PC-9 (cell line): Measurements from ENCODE around the gene OR5B3. TPM values are rescaled to one million over a fixed set of nuclear protein-coding genes. Genes with fewer than 3 reads are reported as not detected.

ENCODE experiments used
- BruUV-seq: library from RNA; stranded (reverse); fragments of 400-500 nt; replicated peaks from 2 replicates; lab custom pipeline; 2021; lab: Mats Ljungman, UMichigan
- CTCF ChIA-PET: fragments of 300-600 bp; sonication (Branson Sonifier 250); formaldehyde crosslinking; loops from one replicate; lab custom pipeline; 2022; ENCODE audit warnings: antibody characterized with exemption; lab: Charles Lee
- POLR2A ChIA-PET: fragments of 300-600 bp; sonication (Branson Sonifier 250); formaldehyde crosslinking; loops from one replicate; lab custom pipeline; 2022; ENCODE audit warnings: antibody characterized with exemption; ENCODE audit not compliant: unreplicated experiment; lab: Charles Lee
- DNase-seq, 2 experiments: peaks; one replicate each; pipeline versions ENCODE4 v3.0.0 to v3.0.0-alpha.2; 2015 to 2022; ENCODE audit warnings: mixed read lengths in 1 of 2
- H2AFZ ChIP-seq: fragments of 200-600 bp; sonication (generic); 2 replicates; pipeline ENCODE4 v1.8.1; 2017; ENCODE audit warnings: antibody characterized with exemption
- H3F3A ChIP-seq: fragments of 200-600 bp; sonication (generic); 2 replicates; pipeline ENCODE4 v1.8.1; 2017; ENCODE audit warnings: antibody characterized with exemption, mild to moderate bottlenecking, low read depth; ENCODE audit not compliant: insufficient read depth
- H3K27ac ChIP-seq: fragments of 200-600 bp; sonication (generic); 2 replicates; pipeline ENCODE4 v1.6.1; 2016; ENCODE audit warnings: mixed run types
- H3K27me3 ChIP-seq: fragments of 200-600 bp; sonication (generic); 2 replicates; pipeline ENCODE4 v1.6.1; 2016; ENCODE audit warnings: low read depth, mixed run types; ENCODE audit not compliant: insufficient read depth
- H3K36me3 ChIP-seq: fragments of 200-600 bp; sonication (generic); 2 replicates; pipeline ENCODE4 v1.6.1; 2016; ENCODE audit warnings: low read depth, mixed run types
- H3K4me1 ChIP-seq: fragments of 200-600 bp; sonication (generic); replicated peaks from 2 replicates; pipeline ENCODE4 v1.6.1; 2016; ENCODE audit warnings: mixed run types; ENCODE audit not compliant: insufficient read depth
- H3K4me2 ChIP-seq: fragments of 200-600 bp; sonication (generic); 2 replicates; pipeline ENCODE4 v1.6.1; 2017; ENCODE audit warnings: mixed run types
- H3K4me3 ChIP-seq: fragments of 200-600 bp; sonication (generic); 2 replicates; pipeline ENCODE4 v1.6.1; 2016; ENCODE audit warnings: mixed run types
- H3K79me2 ChIP-seq: fragments of 200-600 bp; sonication (generic); 2 replicates; pipeline ENCODE4 v1.6.1; 2017; ENCODE audit warnings: low read depth, mixed run types
- H3K9me2 ChIP-seq: fragments of 200-600 bp; sonication (generic); 2 replicates; pipeline ENCODE4 v1.8.1; 2017; ENCODE audit warnings: mild to moderate bottlenecking; ENCODE audit not compliant: insufficient read depth
- H3K9me3 ChIP-seq: fragments of 200-600 bp; sonication (generic); 2 replicates; pipeline ENCODE4 v1.8.1; 2016; ENCODE audit warnings: low read depth; ENCODE audit not compliant: insufficient read depth
- H4K20me1 ChIP-seq: fragments of 200-600 bp; sonication (generic); 2 replicates; pipeline ENCODE4 v1.8.1; 2017; ENCODE audit not compliant: insufficient read depth
- CTCF ChIP-seq: fragments of 200-600 bp; sonication (generic); conservative IDR thresholded peaks from 2 replicates; pipeline ENCODE4 v1.6.1; 2017; ENCODE audit warnings: mixed run types, antibody characterized with exemption, mild to moderate bottlenecking, moderate library complexity
- EZH2 ChIP-seq: fragments of 200-600 bp; sonication (generic); IDR thresholded peaks from 2 replicates; pipeline ENCODE4 v1.8.0; 2017; ENCODE audit warnings: antibody characterized with exemption, low read depth
- intact Hi-C: fragments of 100-400 bp; cut with micrococcal nuclease; formaldehyde crosslinking; loops from one replicate; pipeline ENCODE4 v1.10.0; 2022; ENCODE audit not compliant: unreplicated experiment
- total RNA-seq: library from RNA; stranded (reverse); gene quantifications from 2 replicates; pipeline ENCODE4 v1.2.3, GENCODE V29; 2021

The OR5B3 gene
- total RNA-seq, 1 experiment from 2014 or later, result not detected

- no peak for DNase-seq
- POLR2A ChIA-PET, result no interaction called here
- no peaks in the 10 kb centered on the region for H3K36me3 ChIP-seq
- intact Hi-C loops, result no loop called here
- H3K4me1 ChIP-seq, result no peaks in the 10 kb centered on the region
- H4K20me1 ChIP-seq, result no peaks in the 10 kb centered on the region
- TF ChIP-seq EZH2 (no peak), CTCF (no peak)
- no peaks in the 10 kb centered on the region for H3F3A ChIP-seq
- CTCF ChIA-PET, result no interaction called here
- no peaks in the 10 kb centered on the region for H3K9me2 ChIP-seq
- H3K79me2 ChIP-seq, result no peaks in the 10 kb centered on the region
- no peaks in the 10 kb centered on the region for H3K27me3 ChIP-seq
- no peak overlapping the region for H3K4me2 ChIP-seq
- no peak overlapping the region for H3K27ac ChIP-seq
- no peak overlapping the region for H2AFZ ChIP-seq
- no peaks in the 10 kb centered on the region for H3K9me3 ChIP-seq
- BruUV-seq, result no TSS peak
- no peak overlapping the region for H3K4me3 ChIP-seq
These were observed 51.9 kb downstream of the OR5B3 start for GRCh38 chr11:58354727-58355126.

Other genes starting within 250 kb of the OR5B3 start
- not detected in 2 replicates for gene OR9Q2, start 217.8 kb downstream of the OR5B3 start, total RNA-seq
- not detected in 2 replicates for gene OR1S2, start 202.7 kb downstream of the OR5B3 start, total RNA-seq
- gene OR1S1, start 194.2 kb downstream of the OR5B3 start, total RNA-seq, result not detected in 2 replicates
- not detected in 2 replicates for gene OR10Q1, start 178.0 kb downstream of the OR5B3 start, total RNA-seq
- not detected in 2 replicates for gene OR10W1, start 138.6 kb downstream of the OR5B3 start, total RNA-seq
- gene OR5B17, start 47.8 kb downstream of the OR5B3 start, total RNA-seq, result not detected in 2 replicates
- not detected in 2 replicates for gene OR5B2, start 21.2 kb upstream of the OR5B3 start, total RNA-seq
- gene OR5B12, start 35.4 kb upstream of the OR5B3 start, total RNA-seq, result not detected in 2 replicates
- not detected in 2 replicates for gene OR5B21, start 101.2 kb upstream of the OR5B3 start, total RNA-seq
- 7.1 and 10.3 TPM in 2 replicates for gene LPXN, start 169.0 kb upstream of the OR5B3 start, total RNA-seq
- gene ZFP91, start 172.2 kb upstream of the OR5B3 start, total RNA-seq, result 40.6 and 67.5 TPM in 2 replicates
- gene CNTF, start 215.8 kb upstream of the OR5B3 start, total RNA-seq, result 2.1 and 3.4 TPM in 2 replicates